K562 (cell line): ENCODE measurements around the gene MIB2. TPM values are rescaled to one million over a fixed set of nuclear protein-coding genes. Genes with fewer than 3 reads are reported as not detected.

ENCODE experiments used
- ATAC-seq: fragments of 200-7000 bp; cut with Tn5 transposase; 3 replicates; pipeline ENCODE4 v1.9.1; 2020; ENCODE audit warnings: moderate library complexity
- BruUV-seq: library from RNA; stranded (reverse); fragments of 400-500 nt; replicated peaks from 2 replicates; lab custom pipeline; 2021; lab: Mats Ljungman, UMichigan
- CTCF ChIA-PET: fragments of 300-600 bp; formaldehyde crosslinking; extraction: SDS; loops from one replicate; lab custom pipeline; 2021; ENCODE audit warnings: low intra/inter-chr PET ratio; lab: Yijun Ruan, JAX
- POLR2A ChIA-PET: fragments of 300-600, 350-650 bp; sonication (Branson Sonifier 250); formaldehyde crosslinking; extraction: SDS; loops from one replicate; lab custom pipeline; 2021; ENCODE audit warnings: antibody characterized with exemption, inconsistent platforms; lab: Yijun Ruan, JAX
- DNase-seq, 4 experiments: peaks; one replicate each; pipeline versions ENCODE4 v3.0.0 to v3.0.0-alpha.2; 2011 to 2018; ENCODE audit warnings: low spot score in 3 of 4, mixed read lengths in 3 of 4; ENCODE audit errors: extremely low read depth in 1 of 4
- FAIRE-seq: peaks from 2 replicates; lab custom pipeline; 2011; peaks lifted over from hg19 to GRCh38; lab: Jason Lieb, UNC
- H2AFZ ChIP-seq: 2 replicates; pipeline ENCODE4 v1.6.0; 2011; ENCODE audit warnings: low read depth, low read length, control low read depth, inconsistent platforms
- H3K27ac ChIP-seq: fragments of 200-600 bp; 3 replicates; pipeline ENCODE4 v1.8.0; 2011; ENCODE audit warnings: low read depth, mild to moderate bottlenecking, control low read depth, inconsistent platforms, low read length, moderate library complexity, mixed read lengths; ENCODE audit errors: extremely low read depth
- H3K27me3 ChIP-seq, 2 experiments: fragments of 300-600 bp in 1 of 2; 2 replicates in 1 of 2; 3 replicates in 1 of 2; pipeline versions ENCODE4 v1.6.0 to v1.8.0; 2011; ENCODE audit warnings: inconsistent platforms in 2 of 2, low read length in 2 of 2, mild to moderate bottlenecking in 1 of 2, mixed read lengths in 1 of 2, moderate library complexity in 1 of 2; ENCODE audit not compliant: control insufficient read depth in 2 of 2, insufficient read depth in 2 of 2
- H3K36me3 ChIP-seq: fragments of 300-600 bp; 3 replicates; pipeline ENCODE4 v1.8.0; 2011; ENCODE audit warnings: mild to moderate bottlenecking, low read length, inconsistent platforms; ENCODE audit not compliant: control insufficient read depth, insufficient read depth
- H3K4me1 ChIP-seq, 2 experiments: fragments of 200-600 bp in 1 of 2; replicated peaks in 1 of 2; 2 replicates in 1 of 2; 3 replicates in 1 of 2; pipeline versions ENCODE4 v1.5.1 to v1.8.0; 2011; ENCODE audit warnings: inconsistent platforms in 2 of 2, low read length in 2 of 2, mild to moderate bottlenecking in 1 of 2, mixed read lengths in 1 of 2, moderate library complexity in 1 of 2; ENCODE audit not compliant: control insufficient read depth in 2 of 2, insufficient read depth in 2 of 2
- H3K4me2 ChIP-seq: 2 replicates; pipeline ENCODE4 v1.6.1; 2011; ENCODE audit warnings: low read length, control low read depth, inconsistent platforms, mixed read lengths; ENCODE audit not compliant: insufficient read depth
- H3K4me3 ChIP-seq: fragments of 200-600 bp; sonication (generic), shearing (Covaris generic); 2 replicates; pipeline ENCODE4 v1.5.1; 2016; ENCODE audit warnings: control low read depth, inconsistent platforms
- H3K79me2 ChIP-seq: fragments of 200-600 bp; 3 replicates; pipeline ENCODE4 v1.8.0; 2011; ENCODE audit warnings: low read length, inconsistent platforms; ENCODE audit not compliant: control insufficient read depth, insufficient read depth
- H3K9ac ChIP-seq, 2 experiments: 2 replicates each; pipeline versions ENCODE4 v1.6.0 to v1.6.1; 2011; ENCODE audit warnings: low read depth in 2 of 2, low read length in 2 of 2, control low read depth in 1 of 2, inconsistent platforms in 1 of 2, mild to moderate bottlenecking in 1 of 2, mixed read lengths in 1 of 2; ENCODE audit not compliant: insufficient read depth in 1 of 2
- H3K9me1 ChIP-seq: one replicate; pipeline ENCODE4 v1.6.0; 2011; ENCODE audit warnings: inconsistent platforms, mild to moderate bottlenecking, low read length, moderate library complexity; ENCODE audit not compliant: control insufficient read depth, insufficient read depth
- H3K9me3 ChIP-seq: replicated peaks from 2 replicates; pipeline ENCODE4 v1.5.1; 2011; ENCODE audit warnings: low read depth, low read length, inconsistent platforms; ENCODE audit not compliant: control insufficient read depth, insufficient read depth
- H4K20me1 ChIP-seq: replicated peaks from 2 replicates; pipeline ENCODE4 v1.6.1; 2011; ENCODE audit warnings: low read length, inconsistent platforms, mixed read lengths; ENCODE audit not compliant: control insufficient read depth, insufficient read depth
- NEUROD1 ChIP-seq: fragments of 150-350 bp; IDR thresholded peaks from 2 replicates; pipeline ENCODE4 v1.6.1; 2014; ENCODE audit warnings: borderline replicate concordance, low read length, low read depth; ENCODE audit not compliant: partially characterized antibody
- ZNF696 ChIP-seq: fragments of 250-450 bp; sonication (Bioruptor Pico); conservative IDR thresholded peaks from 2 replicates; pipeline ENCODE4 v1.4.0; 2020; ENCODE audit warnings: mild to moderate bottlenecking, moderate library complexity
- WGBS: fragments of 100-300 bp; shearing (Covaris generic); methylation state at CpG from one replicate; pipeline ENCODE4 v1.1.6; 2016; ENCODE audit warnings: low coverage, mixed read lengths; ENCODE audit not compliant: insufficient coverage; ENCODE audit errors: missing lambda C conversion rate; 5-methylcytosine and 5-hydroxymethylcytosine counted together
- in situ Hi-C: fragments of 300-500 bp; cut with MboI; formaldehyde crosslinking; loops from 4 replicates; pipeline ENCODE4 v1.15.0; 2018; ENCODE audit warnings: inconsistent platforms, mixed read lengths
- intact Hi-C: fragments of 100-400 bp; cut with micrococcal nuclease; formaldehyde crosslinking; loops from 2 replicates; pipeline ENCODE4 v1.14.2; 2022
- polyA plus RNA-seq, 8 experiments: library from polyadenylated mRNA; depleted of rRNA in 4 of 8; stranded (reverse) in 5 of 8; unstranded in 3 of 8; fragments of >200 nt; fragmentation: Nextera tagmentation in 2 of 8; fragmentation: Illumina TruSeq in 1 of 8; extraction: Ambion mirVana in 2 of 8; extraction: Trizol in 1 of 8; gene quantifications; 2 replicates each; pipeline versions ENCODE4 v1.2.1 to v1.2.3, GENCODE V29; 2011 to 2014; ENCODE audit warnings: inconsistent platforms in 1 of 8, missing spikeins in 1 of 8
- total RNA-seq, 7 experiments: library from RNA; depleted of rRNA in 6 of 7; stranded (reverse); fragments of >200 nt in 6 of 7; fragmentation: Illumina TruSeq in 2 of 7; extraction: Trizol in 2 of 7; gene quantifications; 2 replicates each; pipeline versions ENCODE4 v1.2.1 to v1.2.3, GENCODE V29; 2011 to 2021; ENCODE audit warnings: low replicate concordance in 1 of 7
- TF ChIP-seq, protein P1 (sequence below): sonication (generic); formaldehyde crosslinking; IDR thresholded peaks from 2 replicates; pipeline ENCODE4 v1.8.0; 2023; ENCODE audit warnings: mild to moderate bottlenecking, missing genetic modification reagents
- TF ChIP-seq, protein P2 (sequence below): fragments of 200-800 bp; sonication (Bioruptor generic); IDR thresholded peaks from 2 replicates; pipeline ENCODE4 v1.6.1; 2017; ENCODE audit warnings: missing genetic modification characterization, missing compliant biosample characterization

The MIB2 gene
- total and polyA plus RNA-seq, 9 of the 15 experiments (the other 6 are each of a cell fraction or from before 2014, with no cell fraction given), result 0.04 to 17.0 (median 4.9) TPM; not detected in 1

DNA sequence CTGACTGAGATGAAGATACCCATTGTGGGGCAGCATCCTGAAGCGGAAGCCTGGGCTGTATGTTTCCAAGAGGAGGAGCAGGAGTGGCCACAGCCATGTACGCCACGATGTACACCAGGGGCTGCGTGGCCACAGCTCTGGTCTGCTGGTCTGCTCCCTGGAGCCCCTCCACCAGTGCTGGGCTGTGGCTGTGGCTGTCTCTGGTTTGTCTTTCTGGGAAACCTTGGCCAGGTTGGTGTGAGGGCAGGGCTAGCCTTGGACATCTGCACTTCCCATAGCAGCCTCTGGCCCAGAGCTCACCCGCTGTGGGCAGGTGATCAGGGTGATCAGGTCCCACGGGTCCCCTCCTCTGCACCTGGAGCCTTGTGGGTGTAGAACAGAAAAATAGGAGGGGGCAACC, 2.6 kb downstream of the MIB2 start:
- intact Hi-C loops (no loop called here), in situ Hi-C loops (no loop called here)
- WGBS, result 85% methylated on average over 6 of the region's 6 CpGs
- ChIA-PET POLR2A (interaction anchor here (0.8 to 1.4 kb wide), 2 partner anchors 15 to 56 kb away, joined by 3 to 4 read pairs; no protein-coding TSS in a partner anchor), CTCF (no interaction called here)
- peaks cover 31% of the 10 kb centered on the region for H3K79me2 ChIP-seq
- TF ChIP-seq, protein P1, sequence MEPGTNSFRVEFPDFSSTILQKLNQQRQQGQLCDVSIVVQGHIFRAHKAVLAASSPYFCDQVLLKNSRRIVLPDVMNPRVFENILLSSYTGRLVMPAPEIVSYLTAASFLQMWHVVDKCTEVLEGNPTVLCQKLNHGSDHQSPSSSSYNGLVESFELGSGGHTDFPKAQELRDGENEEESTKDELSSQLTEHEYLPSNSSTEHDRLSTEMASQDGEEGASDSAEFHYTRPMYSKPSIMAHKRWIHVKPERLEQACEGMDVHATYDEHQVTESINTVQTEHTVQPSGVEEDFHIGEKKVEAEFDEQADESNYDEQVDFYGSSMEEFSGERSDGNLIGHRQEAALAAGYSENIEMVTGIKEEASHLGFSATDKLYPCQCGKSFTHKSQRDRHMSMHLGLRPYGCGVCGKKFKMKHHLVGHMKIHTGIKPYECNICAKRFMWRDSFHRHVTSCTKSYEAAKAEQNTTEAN (CRISPR knock-in tag), result no peak
- no peak for TF ChIP-seq ZNF696 (CRISPR knock-in tag)
- no peak for TF ChIP-seq NEUROD1
- TF ChIP-seq, protein P2, sequence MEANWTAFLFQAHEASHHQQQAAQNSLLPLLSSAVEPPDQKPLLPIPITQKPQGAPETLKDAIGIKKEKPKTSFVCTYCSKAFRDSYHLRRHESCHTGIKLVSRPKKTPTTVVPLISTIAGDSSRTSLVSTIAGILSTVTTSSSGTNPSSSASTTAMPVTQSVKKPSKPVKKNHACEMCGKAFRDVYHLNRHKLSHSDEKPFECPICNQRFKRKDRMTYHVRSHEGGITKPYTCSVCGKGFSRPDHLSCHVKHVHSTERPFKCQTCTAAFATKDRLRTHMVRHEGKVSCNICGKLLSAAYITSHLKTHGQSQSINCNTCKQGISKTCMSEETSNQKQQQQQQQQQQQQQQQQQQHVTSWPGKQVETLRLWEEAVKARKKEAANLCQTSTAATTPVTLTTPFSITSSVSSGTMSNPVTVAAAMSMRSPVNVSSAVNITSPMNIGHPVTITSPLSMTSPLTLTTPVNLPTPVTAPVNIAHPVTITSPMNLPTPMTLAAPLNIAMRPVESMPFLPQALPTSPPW (CRISPR knock-in tag), result no peak
- TF ChIP-seq, all 486 proteins: peak for 0
- Histone ChIP-seq H4K20me1 (peaks cover 24% of the 10 kb centered on the region; the same call in 1 of the 2 replicates), H3K9ac (peak overlapping the region in 1 of 2 experiments; percentile 47; a peak in 2 of 4 replicates), H3K4me1 (peaks cover 13 to 89% of the 10 kb centered on the region in 2 experiments; a peak in 4 of 5 replicates), H3K4me3 (no peak overlapping the region), H3K27me3 (no peaks in the 10 kb centered on the region), H3K27ac (no peak overlapping the region), H3K4me2 (no peak overlapping the region), H3K9me3 (no peaks in the 10 kb centered on the region), H3K9me1 (no peaks in the 10 kb centered on the region), H3K36me3 (peaks cover 9% of the 10 kb centered on the region; the same call in 2 of the 3 replicates), H2AFZ (no peak overlapping the region)
- no TSS peak for BruUV-seq
- no peak for ATAC-seq
- no peak for FAIRE-seq
- no peak for DNase-seq
